ENCODE data around the gene DELE1. TPM values are rescaled to one million over a fixed set of nuclear protein-coding genes. Genes with fewer than 3 reads are reported as not detected.
"Not testable (repeated sequence)": the region's sequence is repeated elsewhere in the genome, so short reads cannot be mapped to it uniquely, and the experiment has no call there.

The DELE1 gene
- total RNA-seq, 4 donors from 2014 or later: 47.2 to 67.2 (median 49.2) TPM

- H3K4me3 ChIP-seq (ENCODE audit: low read depth, poor library complexity, severe bottlenecking): no peak overlapping the region
- TF ChIP-seq CTCF (IDR thresholded peaks at IDR 0.05) (no peak), POLR2A (IDR thresholded peaks at IDR 0.05) (no peak)
- peak in 1 of 2 donors; percentile 52 for DNase-seq (ENCODE audit: low spot score in 2 of 2)
- 85 to 88% methylated on average over 8 of the region's 8 CpGs for WGBS, 2 donors
- intact Hi-C loops (cut with DNase I; ENCODE audit: low total_unique reads): no loop called here
Observed at GRCh38 chr5:141919218-141920119, 4.2 kb upstream of the DELE1 start.

- H3K4me3 ChIP-seq (ENCODE audit: low read depth, poor library complexity, severe bottlenecking): no peak overlapping the region
- 85 to 96% methylated on average over 2 of the region's 2 CpGs for WGBS, 2 donors
- TF ChIP-seq CTCF (IDR thresholded peaks at IDR 0.05) (no peak), POLR2A (IDR thresholded peaks at IDR 0.05) (no peak)
- DNase-seq (ENCODE audit: low spot score in 2 of 2): no peak
- intact Hi-C loops (cut with DNase I; ENCODE audit: low total_unique reads): no loop called here
Observed at GRCh38 chr5:141920771-141921170, 2.9 kb upstream of the DELE1 start.

GRCh38 chr5:141922827-141923447 is 734 bp upstream of the DELE1 start:
- intact Hi-C loops (cut with DNase I; ENCODE audit: low total_unique reads); DNase-seq (ENCODE audit: low spot score in 2 of 2): not testable (repeated sequence)
- WGBS, 2 donors: 52 to 55% methylated on average over 28 of the region's 28 CpGs
- H3K4me3 ChIP-seq (ENCODE audit: low read depth, poor library complexity, severe bottlenecking): peak overlapping the region; percentile 55

GRCh38 chr5:141926434-141926833 is 2.8 kb downstream of the DELE1 start:
- no peak for TF ChIP-seq CTCF (IDR thresholded peaks at IDR 0.05)
- TF ChIP-seq POLR2A (IDR thresholded peaks at IDR 0.05): no peak
- 83 to 84% methylated on average over 2 of the region's 2 CpGs for WGBS, 2 donors
- DNase-seq (ENCODE audit: low spot score in 2 of 2): no peak
- intact Hi-C loops (cut with DNase I; ENCODE audit: low total_unique reads): no loop called here
- H3K4me3 ChIP-seq (ENCODE audit: low read depth, poor library complexity, severe bottlenecking): no peak overlapping the region

GRCh38 chr5:141928051-141928450 is 4.4 kb downstream of the DELE1 start:
- intact Hi-C loops (cut with DNase I; ENCODE audit: low total_unique reads): no loop called here
- no peak overlapping the region for H3K4me3 ChIP-seq (ENCODE audit: low read depth, poor library complexity, severe bottlenecking)
- TF ChIP-seq CTCF (IDR thresholded peaks at IDR 0.05) (no peak), POLR2A (IDR thresholded peaks at IDR 0.05) (no peak)
- WGBS, 2 donors: 62 to 80% methylated on average over 8 of the region's 8 CpGs
- DNase-seq (ENCODE audit: low spot score in 2 of 2): no peak

GRCh38 chr5:141929398-141930058 is 5.9 kb downstream of the DELE1 start:
- 80 to 87% methylated on average over 19 of the region's 19 CpGs for WGBS, 2 donors
- intact Hi-C loops (cut with DNase I; ENCODE audit: low total_unique reads): no loop called here
- DNase-seq (ENCODE audit: low spot score in 2 of 2): no peak
- no peak overlapping the region for H3K4me3 ChIP-seq (ENCODE audit: low read depth, poor library complexity, severe bottlenecking)
- TF ChIP-seq POLR2A (IDR thresholded peaks at IDR 0.05) (no peak), CTCF (IDR thresholded peaks at IDR 0.05) (no peak)

Data from lower leg skin (tissue), 4 donors.